Measurements from ENCODE around the gene SAPCD2. TPM values are rescaled to one million over a fixed set of nuclear protein-coding genes. Genes with fewer than 3 reads are reported as not detected.
A peak's percentile ranks its signal among the peaks of the same experiment; 100 is the strongest.

SAPCD2 gene
- total RNA-seq, 1 donor from 2014 or later: 5.8 TPM

GRCh38 chr9:137107312-137107921 is 37.1 kb upstream of the SAPCD2 start:
- no peak for DNase-seq

GRCh38 chr9:137106662-137107250 is 36.4 kb upstream of the SAPCD2 start:
- no peak for DNase-seq

- DNase-seq: no peak
Observed at GRCh38 chr9:137105814-137106661, 35.7 kb upstream of the SAPCD2 start.

- DNase-seq: no peak
Observed at GRCh38 chr9:137103206-137103999, 33.0 kb upstream of the SAPCD2 start.

GRCh38 chr9:137099231-137099630 is 28.9 kb upstream of the SAPCD2 start:
- no peak for DNase-seq

GRCh38 chr9:137097761-137098462 is 27.6 kb upstream of the SAPCD2 start:
- DNase-seq: no peak

GRCh38 chr9:137096785-137097546 is 26.6 kb upstream of the SAPCD2 start:
- no peak for DNase-seq

GRCh38 chr9:137095664-137096517 is 25.5 kb upstream of the SAPCD2 start:
- no peak for DNase-seq

GRCh38 chr9:137089232-137089947 is 19.0 kb upstream of the SAPCD2 start:
- no peak for DNase-seq

- no peak for DNase-seq
Observed at GRCh38 chr9:137088121-137088520, 17.8 kb upstream of the SAPCD2 start.

- no peak for DNase-seq
Observed at GRCh38 chr9:137087409-137087925, 17.1 kb upstream of the SAPCD2 start.

GRCh38 chr9:137086531-137087408 is 16.4 kb upstream of the SAPCD2 start, which contains the start of gene MAN1B1:
MAN1B1 (plus strand) TSS chr9:137086985; CDS start chr9:137087000, 15 bp downstream.
- DNase-seq: peak; percentile 98

- no peak for DNase-seq
Observed at GRCh38 chr9:137085920-137086530, 15.7 kb upstream of the SAPCD2 start.

GRCh38 chr9:137084526-137084925 is 14.2 kb upstream of the SAPCD2 start:
- no peak for DNase-seq

GRCh38 chr9:137083394-137084004 is 13.1 kb upstream of the SAPCD2 start:
- DNase-seq: no peak

- no peak for DNase-seq
Observed at GRCh38 chr9:137082925-137083290, 12.6 kb upstream of the SAPCD2 start.

Measured in skin of body (tissue), 2 donors.